ENCODE data around the gene PHF19.

- no peak for TF ChIP-seq POLR2AphosphoS5 (IDR thresholded peaks at IDR 0.05)
- no peak for TF ChIP-seq CTCF (IDR thresholded peaks at IDR 0.05)
- TF ChIP-seq POLR2A (IDR thresholded peaks at IDR 0.05), result no peak
These were observed 12.3 kb downstream of the PHF19 start for GRCh38 chr9:120864719-120865118.
